Memory B cell (primary cell): Measurements from ENCODE around the gene BTBD17.

Experiments used
- ATAC-seq: fragments of 150-1000 bp; cut with Tn5 transposase; 2 replicates; pipeline ENCODE4 v1.10.0; 2021; ENCODE audit warnings: low read depth, mild to moderate bottlenecking, moderate library complexity
- DNase-seq, 2 donors: peaks; one replicate each; pipeline ENCODE4 v3.0.0; 2022; ENCODE audit warnings: low spot score in 2 of 2
- H3K27ac Mint-ChIP-seq: one replicate; pipeline ENCODE4 v1.8.0; 2022; ENCODE audit warnings: mild to moderate bottlenecking, moderate library complexity, mixed read lengths
- H3K27me3 Mint-ChIP-seq: one replicate; pipeline ENCODE4 v1.8.0; 2022; ENCODE audit warnings: mixed read lengths
- H3K36me3 Mint-ChIP-seq: one replicate; pipeline ENCODE4 v1.8.0; 2022; ENCODE audit warnings: mild to moderate bottlenecking, mixed read lengths
- H3K4me1 Mint-ChIP-seq: one replicate; pipeline ENCODE4 v1.8.0; 2022; ENCODE audit warnings: mixed read lengths
- H3K4me3 Mint-ChIP-seq: one replicate; pipeline ENCODE4 v1.8.0; 2022; ENCODE audit warnings: mild to moderate bottlenecking, moderate library complexity, mixed read lengths
- H3K9me3 Mint-ChIP-seq: one replicate; pipeline ENCODE4 v1.8.0; 2022; ENCODE audit warnings: mixed read lengths

BTBD17 gene

GRCh38 chr17:74328487-74328886 is 33.2 kb downstream of the BTBD17 start:
- Mint-ChIP-seq H3K4me1 (peaks cover 5% of the 10 kb centered on the region), H3K9me3 (no peaks in the 10 kb centered on the region), H3K4me3 (no peak overlapping the region), H3K27ac (no peak overlapping the region), H3K36me3 (no peaks in the 10 kb centered on the region), H3K27me3 (peaks cover 14% of the 10 kb centered on the region)
- DNase-seq = no peak
- ATAC-seq = no peak

GRCh38 chr17:74326506-74326905 is 35.2 kb downstream of the BTBD17 start:
- Mint-ChIP-seq H3K27me3 (peaks cover 23% of the 10 kb centered on the region), H3K36me3 (no peaks in the 10 kb centered on the region)

GRCh38 chr17:74325743-74326379 is 35.8 kb downstream of the BTBD17 start, which contains the start of gene KIF19:
Gene KIF19 (plus strand): TSS chr17:74326226. CDS start chr17:74326350, 124 bp downstream.
- no peak within 1 kb of the TSS for H3K27ac Mint-ChIP-seq
- no peaks in the 10 kb centered on the region for H3K36me3 Mint-ChIP-seq
- DNase-seq (no peak), ATAC-seq (peak; percentile 63)
- H3K4me3 Mint-ChIP-seq = peak within 1 kb of the TSS; percentile 50
- peaks cover 25% of the 10 kb centered on the region for H3K27me3 Mint-ChIP-seq
- no peaks in the 10 kb centered on the region for H3K9me3 Mint-ChIP-seq
- H3K4me1 Mint-ChIP-seq = no peaks in the 10 kb centered on the region

More at GRCh38 chr17:74326506-74326905, 35.2 kb downstream of the BTBD17 start:
- Mint-ChIP-seq H3K4me1 (no peaks in the 10 kb centered on the region), H3K27ac (no peak overlapping the region), H3K9me3 (no peaks in the 10 kb centered on the region), H3K4me3 (peak overlapping the region; percentile 32)
- ATAC-seq (no peak), DNase-seq (no peak)

- peak overlapping the region; percentile 45 for H3K4me3 Mint-ChIP-seq
- no peaks in the 10 kb centered on the region for H3K4me1 Mint-ChIP-seq
- peaks cover 25% of the 10 kb centered on the region for H3K27me3 Mint-ChIP-seq
- ATAC-seq (no peak), DNase-seq (no peak)
- no peak overlapping the region for H3K27ac Mint-ChIP-seq
- no peaks in the 10 kb centered on the region for H3K9me3 Mint-ChIP-seq
- H3K36me3 Mint-ChIP-seq = no peaks in the 10 kb centered on the region
Observed at GRCh38 chr17:74325376-74325742, 36.3 kb downstream of the BTBD17 start.

GRCh38 chr17:74324521-74324920 is 37.1 kb downstream of the BTBD17 start:
- ATAC-seq (no peak), DNase-seq (no peak)
- Mint-ChIP-seq H3K36me3 (no peaks in the 10 kb centered on the region), H3K9me3 (no peaks in the 10 kb centered on the region), H3K27me3 (peaks cover 25% of the 10 kb centered on the region), H3K4me3 (no peak overlapping the region), H3K27ac (no peak overlapping the region), H3K4me1 (no peaks in the 10 kb centered on the region)

GRCh38 chr17:74318391-74318790 is 43.3 kb downstream of the BTBD17 start:
- Mint-ChIP-seq H3K4me3 (no peak overlapping the region), H3K27ac (no peak overlapping the region), H3K36me3 (no peaks in the 10 kb centered on the region)

GRCh38 chr17:74317071-74317470 is 44.6 kb downstream of the BTBD17 start:
- no peak for DNase-seq
- H3K4me3 Mint-ChIP-seq = no peak overlapping the region
- no peak for ATAC-seq
- peaks cover 20% of the 10 kb centered on the region for H3K27me3 Mint-ChIP-seq
- H3K36me3 Mint-ChIP-seq = no peaks in the 10 kb centered on the region
- peaks cover 4% of the 10 kb centered on the region for H3K9me3 Mint-ChIP-seq
- H3K4me1 Mint-ChIP-seq = no peaks in the 10 kb centered on the region
- no peak overlapping the region for H3K27ac Mint-ChIP-seq

More at GRCh38 chr17:74318391-74318790, 43.3 kb downstream of the BTBD17 start:
- ATAC-seq = no peak
- Mint-ChIP-seq H3K9me3 (no peaks in the 10 kb centered on the region), H3K4me1 (no peaks in the 10 kb centered on the region), H3K27me3 (peaks cover 26% of the 10 kb centered on the region)
- no peak for DNase-seq

GRCh38 chr17:74316220-74316619 is 45.4 kb downstream of the BTBD17 start:
- Mint-ChIP-seq H3K36me3 (no peaks in the 10 kb centered on the region), H3K4me1 (no peaks in the 10 kb centered on the region), H3K27ac (no peak overlapping the region), H3K9me3 (peaks cover 4% of the 10 kb centered on the region), H3K27me3 (peaks cover 18% of the 10 kb centered on the region), H3K4me3 (no peak overlapping the region)
- DNase-seq (no peak), ATAC-seq (no peak)

- Mint-ChIP-seq H3K4me1 (no peaks in the 10 kb centered on the region), H3K36me3 (no peaks in the 10 kb centered on the region), H3K27ac (no peak overlapping the region), H3K27me3 (peaks cover 14% of the 10 kb centered on the region), H3K9me3 (peaks cover 4% of the 10 kb centered on the region), H3K4me3 (no peak overlapping the region)
- DNase-seq (no peak), ATAC-seq (no peak)
Observed at GRCh38 chr17:74314877-74315276, 46.8 kb downstream of the BTBD17 start.

GRCh38 chr17:74309902-74310301 is 51.8 kb downstream of the BTBD17 start:
- no peaks in the 10 kb centered on the region for H3K4me1 Mint-ChIP-seq
- H3K27ac Mint-ChIP-seq = no peak overlapping the region
- peaks cover 4% of the 10 kb centered on the region for H3K9me3 Mint-ChIP-seq
- DNase-seq = no peak
- ATAC-seq = no peak
- peaks cover 8% of the 10 kb centered on the region for H3K27me3 Mint-ChIP-seq
- H3K4me3 Mint-ChIP-seq = no peak overlapping the region
- no peaks in the 10 kb centered on the region for H3K36me3 Mint-ChIP-seq

- no peak for DNase-seq
- no peak overlapping the region for H3K27ac Mint-ChIP-seq
- no peak overlapping the region for H3K4me3 Mint-ChIP-seq
- H3K9me3 Mint-ChIP-seq = peaks cover 4% of the 10 kb centered on the region
- ATAC-seq = no peak
- peaks cover 8% of the 10 kb centered on the region for H3K27me3 Mint-ChIP-seq
- no peaks in the 10 kb centered on the region for H3K36me3 Mint-ChIP-seq
- H3K4me1 Mint-ChIP-seq = no peaks in the 10 kb centered on the region
Observed at GRCh38 chr17:74307984-74308773, 53.5 kb downstream of the BTBD17 start.
